Measurements from ENCODE around the gene CADPS2. TPM values are rescaled to one million over a fixed set of nuclear protein-coding genes. Genes with fewer than 3 reads are reported as not detected.

CADPS2 gene
- total and polyA plus RNA-seq, 10 of the 15 experiments (the other 5 are each of a cell fraction or from before 2014, with no cell fraction given) = 0.05 to 7.5 (median 0.25) TPM

GRCh38 chr7:122383934-122384333, 502.3 kb downstream of the CADPS2 start (continued):
- TF ChIP-seq TCF3 (IDR thresholded peaks at IDR 0.05; ENCODE audit: borderline replicate concordance, insufficient read depth, low read depth, low read length) (no peak), NKRF (conservative IDR thresholded peaks at IDR 0.05) (no peak), BCLAF1 (IDR thresholded peaks at IDR 0.05) (no peak), E4F1 (IDR thresholded peaks at IDR 0.05; ENCODE audit: borderline replicate concordance, partially characterized antibody) (no peak), PBX3 (IDR thresholded peaks at IDR 0.05; ENCODE audit: insufficient replicate concordance, low read depth, low read length) (peak; percentile 27), POU2F2 (IDR thresholded peaks at IDR 0.05; ENCODE audit: borderline replicate concordance, low read depth, low read length) (no peak), FOXM1 (IDR thresholded peaks at IDR 0.05; ENCODE audit: low read depth, low read length) (no peak), E2F4 (IDR thresholded peaks at IDR 0.05; ENCODE audit: low read depth, low read length) (no peak), BHLHE40 (IDR thresholded peaks at IDR 0.05; ENCODE audit: borderline replicate concordance in 1 of 2, low read depth in 2 of 2, low read length in 1 of 2) (peak; percentile 83 to 91), SIX5 (IDR thresholded peaks at IDR 0.05; ENCODE audit: low read depth, low read length, severe bottlenecking) (no peak), STAT3 (IDR thresholded peaks at IDR 0.05; ENCODE audit: low read depth, low read length) (no peak), SMAD1 (IDR thresholded peaks at IDR 0.05; ENCODE audit: low read depth, partially characterized antibody) (no peak), CREM (IDR thresholded peaks at IDR 0.05; ENCODE audit: low read depth) (no peak), SMC3 (IDR thresholded peaks at IDR 0.05; ENCODE audit: borderline replicate concordance, low read length) (no peak), ATF3 (IDR thresholded peaks at IDR 0.05; ENCODE audit: borderline replicate concordance, extremely low read depth, low read depth, low read length) (no peak), KLF5 (IDR thresholded peaks at IDR 0.05; ENCODE audit: partially characterized antibody) (no peak), NRF1 (conservative IDR thresholded peaks at IDR 0.05; ENCODE audit: low read depth, low read length) (no peak), TARDBP (IDR thresholded peaks at IDR 0.05; ENCODE audit: borderline replicate concordance) (no peak)
